ENCODE measurements around the gene TRIM29. TPM values are rescaled to one million over a fixed set of nuclear protein-coding genes. Genes with fewer than 3 reads are reported as not detected.

TRIM29 gene
- total RNA-seq, 1 donor from 2014 or later = 729 TPM

- intact Hi-C loops (cut with DNase I) = no loop called here
- Histone ChIP-seq H3K4me3 (peak overlapping the region; percentile 50 to 69), H3K36me3 (no peaks in the 10 kb centered on the region), H3K9me3 (no peaks in the 10 kb centered on the region), H3K4me1 (peaks cover 34% of the 10 kb centered on the region), H3K27ac (peak overlapping the region; percentile 78), H3K27me3 (no peaks in the 10 kb centered on the region)
- no peak for TF ChIP-seq CTCF (IDR thresholded peaks at IDR 0.05)
- no peak for TF ChIP-seq POLR2A (IDR thresholded peaks at IDR 0.05)
- no peak for TF ChIP-seq POLR2AphosphoS5 (IDR thresholded peaks at IDR 0.05; ENCODE audit: insufficient read depth in 1 of 2, low read depth in 1 of 2)
- peak; percentile 87 to 91 for DNase-seq (ENCODE audit: extremely low spot score in 2 of 2)
Measured at GRCh38 chr11:120168108-120168959, 30.4 kb upstream of the TRIM29 start.

- H3K4me3 ChIP-seq = no peak overlapping the region
- peak; percentile 87 for DNase-seq (ENCODE audit: extremely low spot score in 2 of 2)
- no peak for TF ChIP-seq POLR2AphosphoS5 (IDR thresholded peaks at IDR 0.05; ENCODE audit: insufficient read depth in 1 of 2, low read depth in 1 of 2)
- TF ChIP-seq POLR2A (IDR thresholded peaks at IDR 0.05) = no peak
- no peak for TF ChIP-seq CTCF (IDR thresholded peaks at IDR 0.05)
- peaks cover 27% of the 10 kb centered on the region for H3K4me1 ChIP-seq
- H3K9me3 ChIP-seq = no peaks in the 10 kb centered on the region
- H3K27me3 ChIP-seq = no peaks in the 10 kb centered on the region
- no peak overlapping the region for H3K27ac ChIP-seq
- H3K36me3 ChIP-seq = no peaks in the 10 kb centered on the region
- intact Hi-C loops (cut with DNase I) = no loop called here
Measured at GRCh38 chr11:120167659-120168058, 29.7 kb upstream of the TRIM29 start.

GRCh38 chr11:120160436-120160835, 22.5 kb upstream of the TRIM29 start:
- Histone ChIP-seq H3K9me3 (no peaks in the 10 kb centered on the region), H3K4me1 (no peaks in the 10 kb centered on the region), H3K27me3 (no peaks in the 10 kb centered on the region), H3K36me3 (no peaks in the 10 kb centered on the region), H3K4me3 (no peak overlapping the region), H3K27ac (no peak overlapping the region)
- intact Hi-C loops (cut with DNase I) = no loop called here
- no peak for DNase-seq (ENCODE audit: extremely low spot score in 2 of 2)
- no peak for TF ChIP-seq CTCF (IDR thresholded peaks at IDR 0.05)
- no peak for TF ChIP-seq POLR2AphosphoS5 (IDR thresholded peaks at IDR 0.05; ENCODE audit: insufficient read depth in 1 of 2, low read depth in 1 of 2)
- no peak for TF ChIP-seq POLR2A (IDR thresholded peaks at IDR 0.05)

- Histone ChIP-seq H3K36me3 (no peaks in the 10 kb centered on the region), H3K4me3 (no peak overlapping the region), H3K4me1 (no peaks in the 10 kb centered on the region), H3K27ac (no peak overlapping the region), H3K9me3 (no peaks in the 10 kb centered on the region), H3K27me3 (no peaks in the 10 kb centered on the region)
- intact Hi-C loops (cut with DNase I) = no loop called here
- DNase-seq (ENCODE audit: extremely low spot score in 2 of 2) = no peak
- no peak for TF ChIP-seq CTCF (IDR thresholded peaks at IDR 0.05)
- TF ChIP-seq POLR2AphosphoS5 (IDR thresholded peaks at IDR 0.05; ENCODE audit: insufficient read depth in 1 of 2, low read depth in 1 of 2) = peak in 1 of 2 donors; percentile 30
Measured at GRCh38 chr11:120153221-120153620, 15.3 kb upstream of the TRIM29 start.

- peaks cover 10% of the 10 kb centered on the region for H3K4me1 ChIP-seq
- no peak for DNase-seq (ENCODE audit: extremely low spot score in 2 of 2)
- intact Hi-C loops (cut with DNase I) = no loop called here
- TF ChIP-seq POLR2A (IDR thresholded peaks at IDR 0.05) (no peak), POLR2AphosphoS5 (IDR thresholded peaks at IDR 0.05; ENCODE audit: insufficient read depth in 1 of 2, low read depth in 1 of 2) (no peak), CTCF (IDR thresholded peaks at IDR 0.05) (no peak)
- no peaks in the 10 kb centered on the region for H3K27me3 ChIP-seq
- H3K27ac ChIP-seq = no peak overlapping the region
- no peaks in the 10 kb centered on the region for H3K36me3 ChIP-seq
- no peak overlapping the region for H3K4me3 ChIP-seq
- H3K9me3 ChIP-seq = no peaks in the 10 kb centered on the region
Measured at GRCh38 chr11:120151536-120151935, 13.6 kb upstream of the TRIM29 start.
